ENCODE measurements around the gene KRT73. TPM values are rescaled to one million over a fixed set of nuclear protein-coding genes. Genes with fewer than 3 reads are reported as not detected.

KRT73 gene
- total RNA-seq, 1 experiment from 2014 or later, result not detected

- no peak for DNase-seq (ENCODE audit: low read depth)
These were observed 47.8 kb downstream of the KRT73 start for GRCh38 chr12:52570511-52570910.

- no peak for DNase-seq (ENCODE audit: low read depth)
These were observed 50.2 kb downstream of the KRT73 start for GRCh38 chr12:52568111-52568510.

GRCh38 chr12:52566847-52567291 is 51.5 kb downstream of the KRT73 start:
- no peak for DNase-seq (ENCODE audit: low read depth)

- no peak for DNase-seq (ENCODE audit: low read depth)
These were observed 53.8 kb downstream of the KRT73 start for GRCh38 chr12:52564582-52564981.

- peak; percentile 4 for DNase-seq (ENCODE audit: low read depth)
These were observed 56.4 kb downstream of the KRT73 start for GRCh38 chr12:52561880-52562449.

- DNase-seq (ENCODE audit: low read depth), result no peak
These were observed 58.4 kb downstream of the KRT73 start for GRCh38 chr12:52559979-52560378.

GRCh38 chr12:52558781-52559445 is 59.4 kb downstream of the KRT73 start:
- DNase-seq (ENCODE audit: low read depth), result no peak

Other genes with a start within 250 kb of the KRT73 start
- not detected in 2 replicates for gene KRT84, start 232.9 kb downstream of the KRT73 start, total RNA-seq (2014; rRNA removed)
- not detected in 2 replicates for gene KRT82, start 212.2 kb downstream of the KRT73 start, total RNA-seq (2014; rRNA removed)
- gene KRT75, start 184.2 kb downstream of the KRT73 start, total RNA-seq (2014; rRNA removed), result not detected in 2 replicates
- gene KRT6B, start 166.4 kb downstream of the KRT73 start, total RNA-seq (2014; rRNA removed), result not detected in 2 replicates
- not detected in 2 replicates for gene KRT6C, start 144.8 kb downstream of the KRT73 start, total RNA-seq (2014; rRNA removed)
- not detected in 2 replicates for gene KRT6A, start 125.3 kb downstream of the KRT73 start, total RNA-seq (2014; rRNA removed)
- gene KRT5, start 98.2 kb downstream of the KRT73 start, total RNA-seq (2014; rRNA removed), result not detected in 2 replicates
- not detected in 2 replicates for gene KRT71, start 65.4 kb downstream of the KRT73 start, total RNA-seq (2014; rRNA removed)
- not detected in 2 replicates for gene KRT74, start 44.7 kb downstream of the KRT73 start, total RNA-seq (2014; rRNA removed)
- not detected in 2 replicates for gene KRT72, start 17.1 kb downstream of the KRT73 start, total RNA-seq (2014; rRNA removed)
- not detected in 2 replicates for gene KRT2, start 33.7 kb upstream of the KRT73 start, total RNA-seq (2014; rRNA removed)
- gene KRT1, start 61.8 kb upstream of the KRT73 start, total RNA-seq (2014; rRNA removed), result not detected in 2 replicates
- not detected in 2 replicates for gene KRT77, start 85.0 kb upstream of the KRT73 start, total RNA-seq (2014; rRNA removed)
- not detected in 2 replicates for gene KRT76, start 158.8 kb upstream of the KRT73 start, total RNA-seq (2014; rRNA removed)
- not detected in 2 replicates for gene KRT3, start 177.6 kb upstream of the KRT73 start, total RNA-seq (2014; rRNA removed)
- not detected in 2 replicates for gene KRT4, start 195.6 kb upstream of the KRT73 start, total RNA-seq (2014; rRNA removed)
- gene KRT79, start 215.8 kb upstream of the KRT73 start, total RNA-seq (2014; rRNA removed), result not detected in 2 replicates
- gene KRT78, start 230.4 kb upstream of the KRT73 start, total RNA-seq (2014; rRNA removed), result not detected in 2 replicates

Data from LHCN-M2 (cell line).